HepG2 (cell line): ENCODE measurements around the gene CAPN11. TPM values are rescaled to one million over a fixed set of nuclear protein-coding genes. Genes with fewer than 3 reads are reported as not detected.
A peak's percentile ranks its signal among the peaks of the same experiment; 100 is the strongest.

Experiments used
- ARHGAP35 ChIP-seq: sonication (generic); formaldehyde crosslinking; IDR thresholded peaks from 2 replicates; pipeline ENCODE4 v1.9.0; 2022; ENCODE audit warnings: mild to moderate bottlenecking, inconsistent platforms, moderate library complexity, missing genetic modification reagents, borderline replicate concordance
- CC2D1A ChIP-seq: sonication (generic); formaldehyde crosslinking; IDR thresholded peaks from 2 replicates; pipeline ENCODE4 v1.8.1; 2023; ENCODE audit warnings: mild to moderate bottlenecking, missing genetic modification reagents
- FIP1L1 ChIP-seq: fragments of 200-400 bp; formaldehyde crosslinking; IDR thresholded peaks from 2 replicates; pipeline ENCODE4 v1.6.1; 2018; ENCODE audit warnings: low read depth, mild to moderate bottlenecking, low read length, moderate library complexity, borderline replicate concordance; ENCODE audit not compliant: insufficient read depth
- FOSL2 ChIP-seq: sonication (generic); formaldehyde crosslinking; IDR thresholded peaks from 2 replicates; pipeline ENCODE4 v1.4.0; 2020; ENCODE audit warnings: missing genetic modification reagents
- FOXJ3 ChIP-seq: sonication (generic); formaldehyde crosslinking; IDR thresholded peaks from 2 replicates; pipeline ENCODE4 v1.4.0; 2020; ENCODE audit warnings: missing genetic modification reagents, mild to moderate bottlenecking, borderline replicate concordance
- GTF2F1 ChIP-seq: fragments of 150-350 bp; IDR thresholded peaks from 2 replicates; pipeline ENCODE4 v1.6.1; 2014; ENCODE audit warnings: low read length
- GZF1 ChIP-seq: sonication (generic); formaldehyde crosslinking; IDR thresholded peaks from 2 replicates; pipeline ENCODE4 v1.5.1; 2020; ENCODE audit warnings: mild to moderate bottlenecking, missing genetic modification reagents
- JUN ChIP-seq: sonication (generic); formaldehyde crosslinking; IDR thresholded peaks from 2 replicates; pipeline ENCODE4 v1.4.0; 2020; ENCODE audit warnings: mild to moderate bottlenecking, missing genetic modification reagents
- KAT2B ChIP-seq: fragments of 150-350 bp; IDR thresholded peaks from 2 replicates; pipeline ENCODE4 v1.6.1; 2014; ENCODE audit warnings: low read depth, low read length, borderline replicate concordance
- KDM2A ChIP-seq: sonication (generic); formaldehyde crosslinking; IDR thresholded peaks from 2 replicates; pipeline ENCODE4 v1.4.0; 2020; ENCODE audit warnings: low read depth, missing genetic modification reagents, borderline replicate concordance
- KLF6 ChIP-seq: IDR thresholded peaks from 2 replicates; pipeline ENCODE4 v1.8.0; 2016; ENCODE audit warnings: missing biosample characterization, missing genetic modification reagents
- MLLT10 ChIP-seq: sonication (generic); formaldehyde crosslinking; IDR thresholded peaks from 2 replicates; pipeline ENCODE4 v1.4.0; 2020; ENCODE audit warnings: missing genetic modification reagents
- MXD4 ChIP-seq: IDR thresholded peaks from 2 replicates; pipeline ENCODE4 v1.6.1; 2016; ENCODE audit warnings: mild to moderate bottlenecking, missing biosample characterization, missing genetic modification reagents
- POLR2AphosphoS2 ChIP-seq: IDR thresholded peaks from 2 replicates; pipeline ENCODE4 v1.6.1; 2011; ENCODE audit warnings: low read depth, low read length, improper control_type of control experiment
- PTBP1 ChIP-seq: fragments of 200-400 bp; formaldehyde crosslinking; IDR thresholded peaks from 2 replicates; pipeline ENCODE4 v1.6.1; 2018; ENCODE audit warnings: low read length, low read depth; ENCODE audit not compliant: poor library complexity, severe bottlenecking
- SRSF4 ChIP-seq: fragments of 200-400 bp; formaldehyde crosslinking; IDR thresholded peaks from one replicate; pipeline ENCODE4 v1.6.1; 2018; ENCODE audit warnings: mild to moderate bottlenecking, low read depth, low read length, moderate library complexity; ENCODE audit not compliant: poor library complexity, severe bottlenecking
- SRY ChIP-seq: sonication (generic); formaldehyde crosslinking; IDR thresholded peaks from 2 replicates; pipeline ENCODE4 v1.8.0; 2022; ENCODE audit warnings: mild to moderate bottlenecking, missing genetic modification reagents
- ZBTB21 ChIP-seq: sonication (generic); formaldehyde crosslinking; IDR thresholded peaks from 2 replicates; pipeline ENCODE4 v1.4.0; 2020; ENCODE audit warnings: missing genetic modification reagents
- ZNF512B ChIP-seq: sonication (generic); formaldehyde crosslinking; IDR thresholded peaks from 2 replicates; pipeline ENCODE4 v1.5.1; 2020; ENCODE audit warnings: missing genetic modification reagents, mild to moderate bottlenecking, borderline replicate concordance
- ZNF609 ChIP-seq: sonication (generic); formaldehyde crosslinking; IDR thresholded peaks from 2 replicates; pipeline ENCODE4 v1.4.0; 2020; ENCODE audit warnings: mild to moderate bottlenecking, missing genetic modification reagents, borderline replicate concordance
- ZNF644 ChIP-seq: IDR thresholded peaks from 2 replicates; pipeline ENCODE4 v1.6.1; 2016; ENCODE audit warnings: low read depth
- ZNF660 ChIP-seq: sonication (generic); formaldehyde crosslinking; IDR thresholded peaks from 2 replicates; pipeline ENCODE4 v1.5.1; 2020; ENCODE audit warnings: mild to moderate bottlenecking, low read depth, missing genetic modification reagents, borderline replicate concordance
- ZNF746 ChIP-seq: sonication (generic); formaldehyde crosslinking; IDR thresholded peaks from 2 replicates; pipeline ENCODE4 v1.8.0; 2022; ENCODE audit warnings: mild to moderate bottlenecking, missing genetic modification reagents
- polyA plus RNA-seq, 8 experiments: library from polyadenylated mRNA; depleted of rRNA in 3 of 8; stranded (reverse) in 7 of 8; unstranded in 1 of 8; fragments of >200 nt; fragmentation: Illumina TruSeq in 4 of 8; extraction: Trizol in 4 of 8; gene quantifications; 2 replicates each; pipeline versions ENCODE4 v1.2.1 to v1.2.3, GENCODE V29; 2011 to 2016; ENCODE audit warnings: low read depth in 4 of 8, missing spikeins in 1 of 8, mixed read lengths in 1 of 8; ENCODE audit not compliant: insufficient read depth in 1 of 8
- total RNA-seq, 5 experiments: library from RNA; depleted of rRNA; stranded (reverse); fragments of >200 nt; fragmentation: Illumina TruSeq; extraction: Trizol; gene quantifications; 2 replicates each; pipeline ENCODE4 v1.2.3, GENCODE V29; 2016; ENCODE audit warnings: low read depth in 1 of 5

CAPN11 gene
- total and polyA plus RNA-seq, 2 of the 13 experiments (the other 11 are each of a cell fraction or from before 2014, with no cell fraction given): 0.07 to 0.11 TPM

GRCh38 chr6:44128020-44128917 lies 30.4 kb upstream of the CAPN11 start (continued):
- TF ChIP-seq ZNF660 (CRISPR knock-in tag) (no peak), KDM2A (CRISPR knock-in tag) (no peak; the same call in 1 of the 2 replicates), POLR2AphosphoS2 (no peak), MLLT10 (CRISPR knock-in tag) (no peak), FOSL2 (peak; percentile 4; the same call in 1 of the 2 replicates), SRSF4 (no peak), MXD4 (CRISPR knock-in tag) (no peak), GZF1 (CRISPR knock-in tag) (no peak), FOXJ3 (CRISPR knock-in tag) (no peak), ZNF609 (0 out of 2 replicates have a peak, but pooled peaks have one; percentile 47), ZNF512B (CRISPR knock-in tag) (no peak), ZNF644 (CRISPR knock-in tag) (no peak), SRY (CRISPR knock-in tag) (peak; percentile 56), KLF6 (no peak), ARHGAP35 (no peak; the same call in 1 of the 2 replicates), PTBP1 (peak; percentile 91), FIP1L1 (no peak), ZNF746 (CRISPR knock-in tag) (peak; percentile 65; the same call in 1 of the 2 replicates), GTF2F1 (no peak), KAT2B (no peak), JUN (CRISPR knock-in tag) (no peak), CC2D1A (CRISPR knock-in tag) (0 out of 2 replicates have a peak, but pooled peaks have one; percentile 49), ZBTB21 (CRISPR knock-in tag) (no peak)
